CD8-positive, alpha-beta memory T cell (primary cell): ENCODE measurements around the gene GRID1. TPM values are rescaled to one million over a fixed set of nuclear protein-coding genes. Genes with fewer than 3 reads are reported as not detected.

ENCODE experiments used
- polyA plus RNA-seq: library from polyadenylated mRNA; unstranded; fragments of 300-500 nt; fragmentation: Illumina TruSeq; gene quantifications from one replicate; pipeline ENCODE4 v1.2.3, GENCODE V29; 2021
- total RNA-seq, 2 experiments: library from RNA; stranded (reverse); gene quantifications; one replicate each; pipeline ENCODE4 v1.2.3, GENCODE V29; 2021

GRID1 gene
- total and polyA plus RNA-seq, 3 experiments from 2014 or later: not detected

Other genes starting within 250 kb of the GRID1 start
- gene WAPL, start 155.0 kb upstream of the GRID1 start, total RNA-seq: 10 to 100 TPM; 49.7 to 54.2 TPM
- gene WAPL, start 155.0 kb upstream of the GRID1 start, polyA plus RNA-seq: 41.9 TPM